H9 (cell line): Measurements from ENCODE around the gene ZMIZ1. TPM values are rescaled to one million over a fixed set of nuclear protein-coding genes. Genes with fewer than 3 reads are reported as not detected.

Source experiments
- DNase-seq: peaks from one replicate; pipeline ENCODE4 v3.0.0-alpha.2; 2017
- H2AFZ ChIP-seq: one replicate; pipeline ENCODE4 v1.6.1; 2013; ENCODE audit warnings: mild to moderate bottlenecking, low read length, control low read depth, moderate library complexity
- H2AK5ac ChIP-seq: 2 replicates; pipeline ENCODE4 v1.6.1; 2013; ENCODE audit warnings: low read length, control low read depth, mixed read lengths; ENCODE audit not compliant: insufficient read length
- H2BK120ac ChIP-seq: one replicate; pipeline ENCODE4 v1.6.1; 2013; ENCODE audit warnings: low read depth, mild to moderate bottlenecking, low read length, control low read depth, inconsistent platforms; ENCODE audit not compliant: poor library complexity, severe bottlenecking
- H2BK12ac ChIP-seq: 2 replicates; pipeline ENCODE4 v1.6.1; 2013; ENCODE audit warnings: low read length, control low read depth, mixed read lengths, low read depth; ENCODE audit not compliant: insufficient read length
- H2BK15ac ChIP-seq: 2 replicates; pipeline ENCODE4 v1.6.1; 2013; ENCODE audit warnings: low read depth, low read length, control low read depth
- H2BK20ac ChIP-seq: one replicate; pipeline ENCODE4 v1.6.1; 2013; ENCODE audit warnings: low read depth, mild to moderate bottlenecking, low read length, control low read depth, inconsistent platforms; ENCODE audit not compliant: poor library complexity, severe bottlenecking
- H2BK5ac ChIP-seq: 2 replicates; pipeline ENCODE4 v1.6.1; 2013; ENCODE audit warnings: low read length, control low read depth, mixed read lengths; ENCODE audit not compliant: insufficient read length
- H3K14ac ChIP-seq: 2 replicates; pipeline ENCODE4 v1.6.1; 2013; ENCODE audit warnings: low read length, control low read depth; ENCODE audit not compliant: insufficient read depth
- H3K18ac ChIP-seq: 2 replicates; pipeline ENCODE4 v1.6.1; 2013; ENCODE audit warnings: low read depth, mild to moderate bottlenecking, mixed read lengths, low read length, control low read depth; ENCODE audit not compliant: insufficient read length
- H3K23ac ChIP-seq: 2 replicates; pipeline ENCODE4 v1.6.1; 2013; ENCODE audit warnings: low read length, control low read depth, mixed read lengths, low read depth; ENCODE audit not compliant: insufficient read length
- H3K23me2 ChIP-seq: 2 replicates; pipeline ENCODE4 v1.6.1; 2013; ENCODE audit warnings: low read depth, mild to moderate bottlenecking, mixed read lengths, low read length, control low read depth; ENCODE audit not compliant: insufficient read length, poor library complexity, severe bottlenecking
- H3K27ac ChIP-seq: 2 replicates; pipeline ENCODE4 v1.5.1; 2013; ENCODE audit warnings: low read length, control low read depth, mixed read lengths, low read depth; ENCODE audit not compliant: insufficient read length
- H3K27me3 ChIP-seq: 2 replicates; pipeline ENCODE4 v1.6.1; 2013; ENCODE audit warnings: low read length, control low read depth, inconsistent platforms; ENCODE audit not compliant: insufficient read depth
- H3K4ac ChIP-seq: 2 replicates; pipeline ENCODE4 v1.6.1; 2013; ENCODE audit warnings: low read depth, mild to moderate bottlenecking, control low read depth, inconsistent platforms, low read length, moderate library complexity
- H3K4me1 ChIP-seq: 2 replicates; pipeline ENCODE4 v1.6.1; 2013; ENCODE audit warnings: low read length, control low read depth, inconsistent platforms; ENCODE audit not compliant: insufficient read depth
- H3K4me2 ChIP-seq: 2 replicates; pipeline ENCODE4 v1.6.1; 2013; ENCODE audit warnings: low read length, control low read depth, mixed read lengths; ENCODE audit not compliant: insufficient read length, insufficient read depth
- H3K56ac ChIP-seq: 2 replicates; pipeline ENCODE4 v1.6.1; 2013; ENCODE audit warnings: low read depth, mild to moderate bottlenecking, mixed read lengths, low read length, control low read depth; ENCODE audit not compliant: insufficient read length
- H3K79me1 ChIP-seq: 2 replicates; pipeline ENCODE4 v1.6.1; 2013; ENCODE audit warnings: low read depth, mild to moderate bottlenecking, moderate library complexity, low read length, control low read depth, inconsistent platforms; ENCODE audit not compliant: insufficient read depth, poor library complexity, severe bottlenecking
- H3K79me2 ChIP-seq: 2 replicates; pipeline ENCODE4 v1.6.1; 2013; ENCODE audit warnings: low read length, control low read depth, inconsistent platforms; ENCODE audit not compliant: insufficient read depth
- H3K9ac ChIP-seq: 2 replicates; pipeline ENCODE4 v1.6.1; 2013; ENCODE audit warnings: low read length, control low read depth, mixed read lengths; ENCODE audit not compliant: insufficient read length; ENCODE audit errors: extremely low read depth
- H3K9me3 ChIP-seq: one replicate; pipeline ENCODE4 v1.6.1; 2013; ENCODE audit warnings: low read depth, low read length, inconsistent platforms; ENCODE audit not compliant: control insufficient read depth
- H3T11ph ChIP-seq: one replicate; pipeline ENCODE4 v1.6.1; 2013; ENCODE audit warnings: mild to moderate bottlenecking, low read length, control low read depth, inconsistent platforms
- H4K20me1 ChIP-seq: one replicate; pipeline ENCODE4 v1.6.1; 2013; ENCODE audit not compliant: control insufficient read depth, insufficient read length, insufficient read depth
- H4K5ac ChIP-seq: 2 replicates; pipeline ENCODE4 v1.6.1; 2013; ENCODE audit warnings: low read depth, mild to moderate bottlenecking, mixed read lengths, low read length, control low read depth; ENCODE audit not compliant: insufficient read length
- H4K8ac ChIP-seq: replicated peaks from 2 replicates; pipeline ENCODE4 v1.6.1; 2013; ENCODE audit warnings: low read length, control low read depth, mixed read lengths, low read depth; ENCODE audit not compliant: insufficient read length
- H4K91ac ChIP-seq: 2 replicates; pipeline ENCODE4 v1.6.1; 2013; ENCODE audit warnings: low read depth, mild to moderate bottlenecking, moderate library complexity, mixed read lengths, low read length, control low read depth; ENCODE audit not compliant: insufficient read length
- H3K27ac Mint-ChIP-seq, 3 experiments: 2 replicates in 2 of 3; 3 replicates in 1 of 3; pipeline ENCODE4 v1.8.0; 2020 to 2021; ENCODE audit warnings: mixed read lengths in 3 of 3, mild to moderate bottlenecking in 1 of 3, moderate library complexity in 1 of 3
- H3K27me3 Mint-ChIP-seq: 2 replicates; pipeline ENCODE4 v1.8.0; 2021; ENCODE audit warnings: low read depth, mild to moderate bottlenecking, moderate library complexity, mixed read lengths
- H3K36me3 Mint-ChIP-seq, 3 experiments: 2 replicates in 2 of 3; 3 replicates in 1 of 3; pipeline ENCODE4 v1.8.0; 2020 to 2021; ENCODE audit warnings: low read depth in 3 of 3, mixed read lengths in 3 of 3; ENCODE audit not compliant: insufficient read depth in 1 of 3
- H3K4me1 Mint-ChIP-seq, 2 experiments: 2 replicates each; pipeline ENCODE4 v1.8.0; 2020; ENCODE audit warnings: mixed read lengths in 2 of 2
- H3K4me3 Mint-ChIP-seq, 2 experiments: 2 replicates in 1 of 2; 3 replicates in 1 of 2; pipeline ENCODE4 v1.8.0; 2020 to 2021; ENCODE audit warnings: mild to moderate bottlenecking in 2 of 2, mixed read lengths in 2 of 2, moderate library complexity in 1 of 2
- H3K9me3 Mint-ChIP-seq, 2 experiments: 2 replicates in 1 of 2; 3 replicates in 1 of 2; pipeline ENCODE4 v1.8.0; 2020; ENCODE audit warnings: mild to moderate bottlenecking in 2 of 2, mixed read lengths in 2 of 2, moderate library complexity in 1 of 2
- WGBS: extraction: QIAGEN DNeasy Blood & Tissue Kit; methylation state at CpG from one replicate; pipeline ENCODE4 v1.1.7; 2013; ENCODE audit warnings: missing lambda C conversion rate, low lambda C conversion rate, mixed read lengths; ENCODE audit not compliant: insufficient read length; ENCODE audit errors: extremely low coverage; 5-methylcytosine and 5-hydroxymethylcytosine counted together
- total RNA-seq: library from RNA; stranded (reverse); gene quantifications from 2 replicates; pipeline ENCODE4 v1.2.1, GENCODE V29; 2021
- TF ChIP-seq, protein P1 (sequence below): fragments of 200-600 bp; sonication (generic); conservative IDR thresholded peaks from 3 replicates; pipeline ENCODE4 v1.8.0; 2021; ENCODE audit warnings: antibody characterized with exemption, mild to moderate bottlenecking

ZMIZ1 gene
- total RNA-seq, 1 experiment from 2014 or later = 36.9 TPM

DNA sequence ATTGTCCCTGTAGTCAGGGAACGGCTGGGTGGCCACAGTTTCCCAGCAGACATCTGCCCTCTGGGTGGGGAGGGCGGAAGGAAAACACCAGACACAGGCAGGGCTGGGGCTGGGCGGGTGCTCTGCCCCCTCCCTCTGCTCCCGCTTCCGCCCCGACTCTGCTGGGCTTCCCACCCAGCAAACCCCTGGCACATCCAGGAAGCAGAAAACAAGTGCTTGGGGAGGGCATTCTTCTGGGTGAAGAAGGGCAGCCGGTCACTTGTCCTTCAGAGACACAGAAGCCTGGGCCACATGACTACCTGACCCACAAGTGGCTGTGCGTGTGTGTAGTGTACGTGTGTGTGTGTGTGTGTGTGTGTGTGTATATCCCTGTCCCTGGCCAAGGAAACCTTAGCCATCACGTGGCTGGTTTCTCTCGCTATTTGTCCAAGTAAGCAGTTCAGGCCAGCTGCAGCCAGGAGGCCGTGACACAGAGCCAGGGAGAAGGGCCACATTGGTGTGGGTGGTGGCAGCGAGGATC is 77.9 kb downstream of the ZMIZ1 start:
- peaks cover 9% of the 10 kb centered on the region; the same call in 1 of the 2 replicates for H3K4me1 ChIP-seq
- Mint-ChIP-seq H3K4me1 (peaks cover 41 to 55% of the 10 kb centered on the region in 2 experiments), H3K36me3 (peaks cover 2 to 7% (median 2%) of the 10 kb centered on the region in 3 experiments; a peak in 4 of 7 replicates), H3K27me3 (no peaks in the 10 kb centered on the region), H3K4me3 (no peak overlapping the region), H3K27ac (peak overlapping the region in 2 of 3 experiments; percentile 16 to 70; a peak in 2 of 7 replicates), H3K9me3 (no peaks in the 10 kb centered on the region)
- no peak overlapping the region for H3K18ac ChIP-seq
- H3K4me2 ChIP-seq = no peak overlapping the region
- no peaks in the 10 kb centered on the region for H3K23me2 ChIP-seq
- H3T11ph ChIP-seq = no peak overlapping the region
- H3K4ac ChIP-seq = no peak overlapping the region
- no peak for DNase-seq
- no peak overlapping the region for H3K14ac ChIP-seq
- TF ChIP-seq, protein P1, sequence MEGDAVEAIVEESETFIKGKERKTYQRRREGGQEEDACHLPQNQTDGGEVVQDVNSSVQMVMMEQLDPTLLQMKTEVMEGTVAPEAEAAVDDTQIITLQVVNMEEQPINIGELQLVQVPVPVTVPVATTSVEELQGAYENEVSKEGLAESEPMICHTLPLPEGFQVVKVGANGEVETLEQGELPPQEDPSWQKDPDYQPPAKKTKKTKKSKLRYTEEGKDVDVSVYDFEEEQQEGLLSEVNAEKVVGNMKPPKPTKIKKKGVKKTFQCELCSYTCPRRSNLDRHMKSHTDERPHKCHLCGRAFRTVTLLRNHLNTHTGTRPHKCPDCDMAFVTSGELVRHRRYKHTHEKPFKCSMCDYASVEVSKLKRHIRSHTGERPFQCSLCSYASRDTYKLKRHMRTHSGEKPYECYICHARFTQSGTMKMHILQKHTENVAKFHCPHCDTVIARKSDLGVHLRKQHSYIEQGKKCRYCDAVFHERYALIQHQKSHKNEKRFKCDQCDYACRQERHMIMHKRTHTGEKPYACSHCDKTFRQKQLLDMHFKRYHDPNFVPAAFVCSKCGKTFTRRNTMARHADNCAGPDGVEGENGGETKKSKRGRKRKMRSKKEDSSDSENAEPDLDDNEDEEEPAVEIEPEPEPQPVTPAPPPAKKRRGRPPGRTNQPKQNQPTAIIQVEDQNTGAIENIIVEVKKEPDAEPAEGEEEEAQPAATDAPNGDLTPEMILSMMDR = no peak
- no peak overlapping the region for H2BK120ac ChIP-seq
- no peak overlapping the region for H4K8ac ChIP-seq
- no CpG with 5 or more reads among the region's 13 CpGs for WGBS
- no peak overlapping the region for H2BK5ac ChIP-seq
- no peak overlapping the region for H2BK20ac ChIP-seq
- H2BK15ac ChIP-seq = no peak overlapping the region
- H3K27ac ChIP-seq = no peak overlapping the region
- H4K5ac ChIP-seq = no peak overlapping the region
- no peak overlapping the region for H3K23ac ChIP-seq
- no peaks in the 10 kb centered on the region for H4K20me1 ChIP-seq
- no peak overlapping the region for H2AFZ ChIP-seq
- H2BK12ac ChIP-seq = no peak overlapping the region
- no peaks in the 10 kb centered on the region for H3K27me3 ChIP-seq
- H3K9ac ChIP-seq = no peak overlapping the region
- no peak overlapping the region for H3K56ac ChIP-seq
- H3K9me3 ChIP-seq = no peaks in the 10 kb centered on the region
- no peaks in the 10 kb centered on the region for H3K79me1 ChIP-seq
- H4K91ac ChIP-seq = no peak overlapping the region
- no peak overlapping the region for H2AK5ac ChIP-seq
- H3K79me2 ChIP-seq = no peaks in the 10 kb centered on the region
